ENCODE data around the gene NFIA.

DNA sequence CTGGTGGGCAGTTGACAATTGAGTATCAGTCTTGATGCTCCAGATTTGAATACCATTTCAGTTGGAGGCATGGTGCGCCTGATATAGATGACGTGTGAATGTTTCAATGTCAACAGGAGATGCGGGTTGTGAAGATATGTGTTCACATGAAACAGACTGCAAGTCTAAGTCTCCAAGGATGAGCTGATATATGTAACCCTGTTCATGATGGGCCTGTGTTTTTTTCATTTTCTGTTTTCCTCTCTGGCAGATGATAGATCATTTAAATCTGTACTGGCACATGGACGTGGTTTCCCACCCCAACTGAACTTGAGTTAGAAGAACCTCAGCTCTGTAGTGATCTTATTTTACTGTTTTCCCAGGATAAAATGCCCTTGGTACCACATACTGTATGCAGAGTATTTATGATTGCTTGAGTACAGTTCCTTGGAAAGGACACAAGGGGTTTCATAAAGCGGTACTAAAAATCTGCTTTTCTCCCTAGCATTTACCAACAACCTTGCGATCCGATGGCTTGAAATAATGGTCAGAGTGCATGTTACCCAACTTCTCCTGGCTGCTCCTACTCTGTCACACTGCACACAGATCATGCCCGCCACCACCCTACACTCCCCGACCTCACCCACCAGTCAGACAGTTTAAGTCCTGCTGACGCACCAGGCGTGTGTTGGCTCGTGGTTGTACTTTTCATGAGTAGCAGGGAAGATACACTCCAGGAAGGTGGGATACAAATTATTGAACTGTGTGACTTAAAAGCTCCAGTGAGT is 131.1 kb downstream of the NFIA start:
- TF ChIP-seq, protein P1, sequence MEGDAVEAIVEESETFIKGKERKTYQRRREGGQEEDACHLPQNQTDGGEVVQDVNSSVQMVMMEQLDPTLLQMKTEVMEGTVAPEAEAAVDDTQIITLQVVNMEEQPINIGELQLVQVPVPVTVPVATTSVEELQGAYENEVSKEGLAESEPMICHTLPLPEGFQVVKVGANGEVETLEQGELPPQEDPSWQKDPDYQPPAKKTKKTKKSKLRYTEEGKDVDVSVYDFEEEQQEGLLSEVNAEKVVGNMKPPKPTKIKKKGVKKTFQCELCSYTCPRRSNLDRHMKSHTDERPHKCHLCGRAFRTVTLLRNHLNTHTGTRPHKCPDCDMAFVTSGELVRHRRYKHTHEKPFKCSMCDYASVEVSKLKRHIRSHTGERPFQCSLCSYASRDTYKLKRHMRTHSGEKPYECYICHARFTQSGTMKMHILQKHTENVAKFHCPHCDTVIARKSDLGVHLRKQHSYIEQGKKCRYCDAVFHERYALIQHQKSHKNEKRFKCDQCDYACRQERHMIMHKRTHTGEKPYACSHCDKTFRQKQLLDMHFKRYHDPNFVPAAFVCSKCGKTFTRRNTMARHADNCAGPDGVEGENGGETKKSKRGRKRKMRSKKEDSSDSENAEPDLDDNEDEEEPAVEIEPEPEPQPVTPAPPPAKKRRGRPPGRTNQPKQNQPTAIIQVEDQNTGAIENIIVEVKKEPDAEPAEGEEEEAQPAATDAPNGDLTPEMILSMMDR (conservative IDR thresholded peaks at IDR 0.05 in 1 of 2, IDR thresholded peaks at IDR 0.05 in 1 of 2; ENCODE audit: extremely low read depth in 1 of 2, insufficient read depth in 1 of 2, low read depth in 1 of 2, low read length in 2 of 2) = no peak
- TF ChIP-seq EZH2 (IDR thresholded peaks at IDR 0.05; ENCODE audit: borderline replicate concordance, low read length) = no peak
